GM12891 (cell line): ENCODE data around the gene TPX2.

ENCODE experiments used
- PAX5 ChIP-seq: IDR thresholded peaks from 2 replicates; pipeline ENCODE4 v1.6.1; 2011; ENCODE audit warnings: low read length, moderate library complexity, mild to moderate bottlenecking; ENCODE audit not compliant: insufficient read depth, severe bottlenecking
- POLR2A ChIP-seq: IDR thresholded peaks from 2 replicates; pipeline ENCODE4 v1.6.1; 2011; ENCODE audit warnings: low read depth, low read length, control low read depth
- POLR2AphosphoS5 ChIP-seq: IDR thresholded peaks from 2 replicates; pipeline ENCODE4 v1.6.1; 2011; ENCODE audit warnings: low read depth, low read length, control low read depth
- POU2F2 ChIP-seq: IDR thresholded peaks from 2 replicates; pipeline ENCODE4 v1.6.1; 2011; ENCODE audit warnings: low read depth, mild to moderate bottlenecking, control low read depth, low read length, moderate library complexity
- SPI1 ChIP-seq: IDR thresholded peaks from 2 replicates; pipeline ENCODE4 v1.6.1; 2011; ENCODE audit warnings: low read depth, low read length, control low read depth
- TAF1 ChIP-seq: IDR thresholded peaks from 2 replicates; pipeline ENCODE4 v1.6.1; 2011; ENCODE audit warnings: low read depth, low read length, control low read depth

DNA sequence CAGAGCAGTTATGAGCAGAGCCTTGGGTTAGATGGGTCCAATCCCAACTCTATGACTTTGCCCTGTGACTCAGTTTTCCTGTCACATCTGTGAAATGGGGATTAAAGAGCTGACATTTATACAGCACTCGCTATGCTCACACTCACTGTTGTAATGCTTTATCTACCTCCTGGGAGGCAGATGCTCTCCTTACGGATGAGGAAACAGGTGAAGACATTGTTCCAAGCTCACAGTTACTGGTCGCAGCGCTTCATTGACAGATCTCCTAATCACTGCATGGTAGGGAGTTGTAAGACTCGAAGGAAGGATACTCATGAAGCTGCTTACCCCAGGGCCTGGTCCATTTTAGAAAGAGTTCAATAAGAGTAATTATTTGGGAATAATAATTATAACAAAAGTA lies 77.1 kb downstream of the TPX2 start:
- TF ChIP-seq POLR2A = no peak
- no peak for TF ChIP-seq POLR2AphosphoS5
- no peak for TF ChIP-seq TAF1
- TF ChIP-seq PAX5 = no peak
- no peak for TF ChIP-seq SPI1
- TF ChIP-seq POU2F2 = no peak
